CD4-positive, alpha-beta T cell treated with Interleukin-17A for 4 hours (primary cell): ENCODE measurements around the gene TGFB1.
"Not testable (repeated sequence)": the region's sequence is repeated elsewhere in the genome, so short reads cannot be mapped to it uniquely, and the experiment has no call there.

Experiments
- DNase-seq: peaks from one replicate; pipeline ENCODE4 v3.0.0-alpha.2; 2020; ENCODE audit warnings: mixed read lengths

The TGFB1 gene

DNA sequence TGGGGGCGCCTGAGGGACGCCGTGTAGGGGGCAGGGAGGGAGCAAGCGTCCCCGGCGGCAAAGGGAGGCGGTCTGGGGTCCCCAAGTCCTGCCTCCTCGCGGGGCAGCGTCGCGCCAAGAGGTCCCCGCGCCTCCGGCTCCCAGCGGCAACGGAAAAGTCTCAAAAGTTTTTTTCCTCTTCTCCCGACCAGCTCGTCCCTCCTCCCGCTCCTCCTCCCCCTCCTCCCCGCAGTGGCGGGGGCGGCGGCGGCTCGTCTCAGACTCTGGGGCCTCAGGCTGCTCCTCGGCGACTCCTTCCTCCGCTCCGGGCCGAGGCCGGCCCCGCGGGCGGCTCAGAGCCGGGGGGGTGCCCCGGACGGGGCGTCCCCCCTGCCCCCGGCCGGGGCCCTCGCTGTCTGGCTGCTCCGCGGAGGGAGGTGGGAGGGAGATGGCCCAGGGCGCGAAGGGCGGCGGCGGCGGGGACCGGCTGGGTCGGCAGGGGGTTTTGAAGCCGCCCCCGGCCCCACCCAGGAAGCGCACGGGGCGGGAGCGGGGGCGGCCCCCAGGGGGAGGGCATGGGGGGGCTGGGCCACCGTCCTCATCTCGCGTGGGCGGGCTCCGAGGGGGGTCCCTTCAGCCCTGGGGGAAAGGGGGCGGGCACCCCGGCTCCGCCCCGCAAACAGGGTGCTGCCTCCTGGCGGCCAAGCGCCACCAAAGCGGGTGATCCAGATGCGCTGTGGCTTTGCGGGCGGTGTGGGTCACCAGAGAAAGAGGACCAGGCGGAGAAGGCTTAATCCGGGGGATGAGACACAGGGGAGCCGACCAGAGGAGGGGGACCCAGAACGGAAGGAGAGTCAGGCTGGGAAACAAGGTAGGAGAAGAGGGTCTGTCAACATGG is at the start of gene TGFB1:
TGFB1 (minus strand) TSS at position 457 of the 877 bp plus-strand sequence. CDS start 878 bp downstream, outside the sequence.
- DNase-seq: peak; percentile 97

DNA sequence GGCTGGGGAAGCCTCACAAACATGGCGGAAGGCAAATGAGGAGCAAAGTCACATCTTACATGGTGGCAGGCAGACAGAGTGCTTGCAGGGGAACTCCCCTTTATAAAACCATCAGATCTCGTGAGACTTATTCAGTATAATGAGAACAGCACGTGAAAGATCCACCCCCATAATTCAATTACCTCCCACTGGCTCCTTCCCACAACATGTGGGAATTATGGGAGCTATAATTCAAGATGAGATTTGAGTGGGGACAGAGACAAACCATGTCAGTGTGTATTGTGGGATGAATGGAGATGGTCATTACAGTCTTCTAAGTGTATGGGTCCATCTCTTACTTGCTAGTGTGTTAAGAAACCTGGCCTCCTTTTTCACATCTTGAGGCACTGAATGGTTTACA is 48.3 kb upstream of the TGFB1 start:
- no peak for DNase-seq

DNA sequence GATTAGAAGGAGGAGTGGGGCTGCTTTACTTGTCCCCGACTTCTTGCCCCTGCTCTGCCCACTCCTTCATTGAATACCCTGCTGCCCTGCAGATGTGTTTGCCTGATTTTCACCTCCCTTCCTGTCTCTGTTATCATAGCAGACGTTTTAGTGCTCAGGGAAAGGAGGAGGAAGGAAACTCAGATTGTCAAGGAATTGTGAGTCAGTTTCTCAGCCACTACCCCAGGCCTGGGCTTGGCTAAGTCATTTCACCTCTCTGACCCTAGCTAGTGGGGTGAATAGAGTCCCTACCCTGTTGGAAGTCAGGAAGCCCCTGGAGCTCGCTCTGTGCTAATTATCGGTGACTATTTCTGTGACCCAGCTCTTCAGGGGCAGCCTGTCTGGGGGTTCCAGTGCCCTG is 47.8 kb upstream of the TGFB1 start:
- DNase-seq: no peak

DNA sequence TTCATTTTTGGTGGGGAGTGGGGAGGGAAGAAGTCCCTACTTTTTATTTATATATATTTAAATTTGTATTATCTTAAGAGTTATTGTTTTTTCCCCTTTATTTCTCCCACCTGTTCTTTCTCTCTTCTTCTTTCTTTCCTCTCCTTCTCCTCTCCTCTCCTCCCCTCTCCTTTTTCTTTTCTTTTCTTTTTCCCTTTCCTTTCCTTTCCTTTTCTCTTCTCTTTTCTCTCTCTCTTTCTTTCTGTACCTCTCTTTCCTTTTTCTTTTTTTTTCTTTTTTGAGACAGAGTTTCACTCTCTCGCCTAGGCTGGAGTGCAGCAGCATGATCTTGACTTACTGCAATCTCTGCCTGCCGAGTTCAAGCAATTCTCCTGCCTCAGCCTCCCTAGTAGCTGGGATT is 45.8 kb upstream of the TGFB1 start:
- no peak for DNase-seq

DNA sequence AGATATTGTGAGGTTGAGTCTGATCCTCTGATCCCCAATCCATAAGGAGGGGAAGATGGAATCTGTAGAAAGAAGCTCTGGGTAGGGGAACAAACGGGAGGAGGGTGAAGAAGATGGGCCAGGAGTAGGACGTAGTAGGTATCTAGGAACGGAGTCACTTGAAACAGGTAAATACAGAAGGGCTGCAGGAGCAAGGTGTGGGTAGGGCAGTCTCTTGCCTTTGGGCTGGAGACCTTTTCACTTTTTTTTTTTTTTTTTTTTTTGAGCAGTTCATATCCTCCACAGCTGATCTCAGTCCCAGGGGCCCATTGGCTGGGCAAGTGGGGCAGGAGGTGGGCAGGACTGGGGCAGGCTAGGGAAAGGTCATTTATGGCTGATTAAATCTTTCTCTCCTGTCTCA is 45.4 kb upstream of the TGFB1 start:
- no peak for DNase-seq

DNA sequence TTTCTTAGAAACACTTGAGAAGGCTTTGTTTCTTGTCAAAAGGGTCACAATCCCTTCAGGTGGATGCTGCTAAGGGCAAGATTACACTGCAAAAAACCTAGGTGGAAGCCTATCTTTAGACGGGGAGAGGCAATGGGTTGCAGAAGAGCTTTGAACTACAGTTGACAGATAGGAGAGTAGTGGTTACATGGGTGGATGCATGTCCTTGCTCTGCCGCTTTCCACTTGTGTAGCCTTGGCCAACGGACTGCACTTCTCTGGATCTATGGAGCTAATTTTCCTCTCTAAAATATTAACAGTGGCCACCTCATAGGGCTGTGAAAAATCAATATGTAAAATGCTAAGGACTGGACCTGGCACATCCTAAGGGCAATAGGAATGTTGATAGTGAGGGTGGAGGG is 44.9 kb upstream of the TGFB1 start:
- DNase-seq: no peak

DNA sequence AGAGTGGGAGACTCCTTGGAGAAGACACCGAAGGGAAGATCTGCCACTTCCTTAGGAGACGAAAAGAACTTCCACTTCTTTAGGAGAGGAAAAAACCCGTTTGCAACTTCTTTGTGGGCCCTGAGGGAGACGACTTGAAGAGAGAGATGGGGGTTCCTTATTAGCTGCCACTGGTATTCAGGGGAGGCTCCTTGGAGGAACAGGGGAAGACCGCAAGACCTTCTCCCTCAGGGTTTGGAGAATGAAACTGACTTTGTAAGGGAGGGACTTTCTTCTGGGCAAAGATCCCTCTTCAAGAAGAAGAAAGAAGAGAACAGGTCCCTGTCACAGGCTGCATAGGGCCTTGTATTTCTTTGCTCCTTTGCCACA is 44.3 kb upstream of the TGFB1 start:
- DNase-seq: no peak

DNA sequence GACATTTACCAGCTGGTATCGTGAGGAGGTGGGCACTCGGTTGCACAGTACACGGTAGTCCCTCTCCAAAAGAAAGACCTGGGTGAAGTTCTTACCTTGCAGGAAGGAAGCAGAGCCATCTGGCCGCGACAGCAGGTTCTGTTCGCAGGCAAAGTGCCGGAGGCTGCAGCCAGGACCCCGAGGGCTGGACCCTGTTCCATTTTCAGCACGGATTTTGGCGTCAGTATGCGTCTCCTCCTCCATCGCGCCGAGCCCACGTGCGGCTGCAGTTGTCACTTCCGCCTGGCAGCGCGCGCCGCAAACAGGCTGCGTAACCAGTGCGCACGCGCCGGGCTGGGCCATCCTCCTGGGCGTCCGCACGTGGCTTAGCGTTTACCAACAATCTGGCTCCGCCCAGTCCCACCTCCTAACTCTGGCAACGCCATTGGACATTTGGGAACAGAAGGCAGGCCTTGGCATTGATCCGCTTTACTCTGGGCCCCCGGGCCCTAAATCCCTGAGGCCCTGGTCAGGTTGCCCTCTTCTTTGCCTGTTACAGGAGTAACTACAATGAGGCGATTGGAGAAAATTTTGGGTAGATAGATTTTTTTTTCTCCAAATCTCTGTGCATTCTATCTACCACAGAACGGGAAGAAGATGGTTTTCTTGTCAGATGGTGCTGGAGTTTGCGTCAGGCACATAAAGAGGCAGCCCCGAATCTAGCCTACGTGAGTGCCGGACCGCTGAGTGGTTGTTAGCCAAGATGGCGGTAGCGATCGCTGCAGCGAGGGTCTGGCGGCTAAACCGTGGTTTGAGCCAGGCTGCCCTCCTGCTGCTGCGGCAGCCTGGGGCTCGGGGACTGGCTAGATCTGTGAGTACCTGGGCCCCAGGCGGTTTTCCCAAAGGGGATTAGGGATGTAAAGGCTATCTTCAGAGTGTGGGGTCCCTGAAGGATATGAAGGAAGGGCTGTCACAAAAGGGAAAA is 43.6 kb upstream of the TGFB1 start, which contains the start of the genes BCKDHA and EXOSC5:
BCKDHA (plus strand) TSS at position 733 of the 964 bp plus-strand sequence; CDS start at position 743, 10 bp downstream.
EXOSC5 (minus strand) TSS at position 274 of the 964 bp plus-strand sequence; CDS start at position 243, 31 bp downstream.
- DNase-seq: peak; percentile 100

DNA sequence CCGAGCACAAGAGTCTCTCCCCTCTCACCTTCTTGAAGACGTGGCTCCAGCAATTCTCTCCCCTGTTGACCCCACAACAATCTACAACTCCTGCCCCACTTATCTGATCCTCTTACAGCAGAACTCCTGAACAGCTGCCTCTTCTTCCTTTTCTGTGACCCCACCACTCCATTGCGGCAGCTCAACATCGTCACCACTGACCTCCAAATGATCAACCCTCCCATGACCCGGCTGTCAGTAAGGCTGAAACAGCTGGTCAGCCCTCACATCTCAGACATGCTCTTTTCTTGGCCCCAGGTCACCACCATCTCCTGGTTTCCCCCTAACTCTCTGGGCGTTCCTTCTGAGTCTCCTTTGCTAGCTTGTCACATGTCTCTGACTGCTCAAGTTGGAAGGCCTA is 41.6 kb upstream of the TGFB1 start:
- no peak for DNase-seq

DNA sequence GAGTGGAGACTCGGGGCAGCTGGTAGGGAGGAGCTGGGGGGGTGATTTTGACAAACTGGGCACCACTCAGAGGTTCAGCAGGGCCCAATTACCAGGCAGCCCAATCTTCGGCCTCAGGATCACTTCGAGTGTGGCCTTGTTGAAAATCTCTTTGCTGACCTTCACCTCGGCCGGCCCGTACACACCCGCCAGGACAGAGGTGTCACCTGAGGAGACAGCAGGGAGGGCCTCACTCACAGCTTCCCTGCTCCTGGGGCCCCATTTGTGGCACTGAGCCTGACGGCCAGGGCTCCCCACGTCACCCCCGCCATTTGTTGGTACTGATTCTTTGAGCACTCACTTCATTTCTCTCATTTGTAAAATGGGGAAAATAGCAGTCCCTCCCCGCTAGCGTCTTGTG is 39.1 kb upstream of the TGFB1 start:
- no peak for DNase-seq

DNA sequence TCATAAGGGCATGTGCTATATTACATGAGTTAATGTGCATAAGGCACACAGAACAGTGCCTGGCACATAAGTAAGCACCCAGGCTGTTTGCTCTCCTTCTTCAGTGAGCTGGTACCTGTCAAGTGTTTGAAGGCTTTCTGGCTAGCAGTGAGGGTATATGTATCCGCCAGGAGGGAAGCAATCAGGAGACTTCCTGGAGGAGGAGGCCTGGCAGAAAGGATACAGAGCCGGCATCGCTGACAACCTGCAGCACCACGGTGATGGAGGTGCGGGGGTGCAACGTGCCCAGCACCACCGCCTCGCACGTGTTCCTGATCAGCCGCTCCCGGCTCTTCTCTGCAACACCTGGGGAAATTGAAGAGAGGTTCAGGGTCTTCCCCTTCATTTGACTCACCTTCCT is 37.9 kb upstream of the TGFB1 start:
- DNase-seq: no peak

DNA sequence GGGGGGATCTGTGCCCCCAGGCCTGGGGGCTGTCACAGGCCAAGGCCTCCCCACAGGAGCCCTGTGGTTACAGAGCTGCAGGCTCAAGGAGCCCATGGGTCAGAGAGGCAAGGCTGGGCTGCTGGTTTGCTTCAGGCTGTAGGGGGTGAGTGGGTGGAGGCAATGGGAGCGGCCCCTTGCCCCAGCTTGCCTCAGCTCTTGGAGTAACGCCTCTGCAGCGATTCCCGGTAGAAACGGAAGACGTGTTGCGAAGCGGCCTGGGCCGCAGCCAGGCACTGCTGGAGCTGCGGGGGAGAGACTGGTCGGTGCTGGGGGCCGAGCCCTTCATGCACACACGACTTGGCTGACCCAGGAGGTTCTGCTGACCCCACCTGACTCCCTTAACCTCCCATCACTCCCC is 32.7 kb upstream of the TGFB1 start:
- DNase-seq: no peak

DNA sequence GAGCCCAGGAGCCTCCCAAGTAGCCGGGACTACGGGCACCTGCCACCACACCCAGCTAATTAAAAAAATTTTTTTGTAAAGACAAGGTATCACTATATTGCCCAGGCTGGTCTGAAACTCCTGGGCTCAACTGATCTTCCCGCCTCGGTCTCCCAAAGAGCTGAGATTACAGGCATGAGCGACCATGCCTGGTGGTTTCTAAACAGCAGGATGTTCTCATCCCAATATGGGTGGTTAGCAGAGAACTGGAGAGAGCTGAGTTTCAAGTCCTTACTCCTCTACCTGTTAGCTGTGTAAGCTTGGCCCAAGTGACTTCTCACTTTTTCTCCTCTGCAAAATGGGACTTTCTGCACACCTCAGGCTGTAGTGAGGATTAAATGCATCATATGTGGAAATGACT is 30.6 kb upstream of the TGFB1 start:
- DNase-seq: no peak

DNA sequence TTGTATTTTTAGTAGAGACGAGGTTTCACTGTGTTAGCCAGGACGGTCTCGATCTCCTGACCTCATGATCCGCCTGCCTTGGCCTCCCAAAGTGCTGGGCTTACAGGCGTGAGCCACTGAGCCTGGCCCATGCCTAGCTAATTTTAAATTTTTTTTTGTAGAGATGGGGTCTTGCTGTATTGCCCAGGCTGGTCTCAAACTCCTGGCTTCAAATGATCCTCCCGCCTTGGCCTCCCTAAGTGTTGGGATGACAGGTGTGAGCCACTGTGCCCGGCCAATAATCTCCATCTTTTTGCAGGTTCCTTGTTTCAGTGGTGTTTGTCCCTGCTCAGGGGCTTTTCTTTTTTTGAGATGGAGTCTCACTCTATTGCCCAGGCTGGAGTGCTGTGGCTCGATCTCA is 27.8 kb upstream of the TGFB1 start:
- DNase-seq: not testable (repeated sequence)

DNA sequence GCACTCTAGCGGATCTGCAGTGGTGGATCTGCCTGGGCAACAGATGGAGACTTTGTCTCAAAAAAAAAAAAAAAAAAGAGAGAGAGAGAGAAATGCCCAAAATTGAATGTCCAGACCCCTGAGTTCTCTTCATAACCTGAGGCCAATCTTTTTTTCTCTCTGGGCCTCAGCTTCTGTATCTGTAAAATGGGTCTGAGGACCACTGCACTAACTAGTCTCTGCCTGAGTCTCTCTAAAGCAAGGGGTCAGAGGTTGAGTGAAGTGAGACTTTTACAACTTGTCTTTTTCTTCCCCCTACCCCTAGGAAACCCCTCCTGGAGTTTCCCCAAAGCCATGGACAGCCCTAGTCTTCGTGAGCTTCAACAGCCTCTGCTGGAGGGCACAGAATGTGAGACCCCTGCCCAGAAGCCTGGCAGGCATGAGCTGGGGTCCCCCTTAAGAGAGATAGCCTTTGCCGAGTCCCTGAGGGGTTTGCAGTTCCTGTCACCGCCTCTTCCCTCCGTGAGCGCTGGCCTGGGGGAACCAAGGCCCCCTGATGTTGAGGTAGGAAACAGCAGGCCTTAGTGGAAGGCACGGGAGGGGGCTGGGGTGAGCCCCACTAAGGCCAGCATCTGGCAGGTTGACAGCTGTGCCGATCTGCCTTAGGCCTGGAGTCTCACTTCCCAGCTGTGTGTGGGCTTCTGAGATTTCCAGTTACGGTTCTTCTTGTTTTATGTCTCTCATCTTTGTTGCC is 24.4 kb upstream of the TGFB1 start:
- DNase-seq: no peak

DNA sequence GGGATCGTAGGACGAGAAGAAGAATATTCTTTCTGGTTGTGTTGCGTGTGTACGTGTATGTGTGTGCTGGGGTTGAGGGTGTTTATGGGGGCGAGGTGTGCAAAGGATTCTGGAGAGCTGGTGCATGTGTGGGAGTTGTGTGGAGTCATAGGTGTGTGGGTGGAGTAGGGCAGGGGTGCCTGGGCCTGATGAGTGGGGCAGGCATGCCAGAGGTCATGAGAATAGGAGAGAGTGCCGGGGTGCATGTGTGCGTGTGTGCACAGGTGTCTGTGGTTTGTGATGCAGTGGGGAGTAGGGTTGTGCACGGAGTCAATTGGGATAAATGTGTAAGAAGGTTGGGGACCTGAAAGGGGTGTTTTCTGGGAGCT is 23.3 kb upstream of the TGFB1 start:
- DNase-seq: no peak

DNA sequence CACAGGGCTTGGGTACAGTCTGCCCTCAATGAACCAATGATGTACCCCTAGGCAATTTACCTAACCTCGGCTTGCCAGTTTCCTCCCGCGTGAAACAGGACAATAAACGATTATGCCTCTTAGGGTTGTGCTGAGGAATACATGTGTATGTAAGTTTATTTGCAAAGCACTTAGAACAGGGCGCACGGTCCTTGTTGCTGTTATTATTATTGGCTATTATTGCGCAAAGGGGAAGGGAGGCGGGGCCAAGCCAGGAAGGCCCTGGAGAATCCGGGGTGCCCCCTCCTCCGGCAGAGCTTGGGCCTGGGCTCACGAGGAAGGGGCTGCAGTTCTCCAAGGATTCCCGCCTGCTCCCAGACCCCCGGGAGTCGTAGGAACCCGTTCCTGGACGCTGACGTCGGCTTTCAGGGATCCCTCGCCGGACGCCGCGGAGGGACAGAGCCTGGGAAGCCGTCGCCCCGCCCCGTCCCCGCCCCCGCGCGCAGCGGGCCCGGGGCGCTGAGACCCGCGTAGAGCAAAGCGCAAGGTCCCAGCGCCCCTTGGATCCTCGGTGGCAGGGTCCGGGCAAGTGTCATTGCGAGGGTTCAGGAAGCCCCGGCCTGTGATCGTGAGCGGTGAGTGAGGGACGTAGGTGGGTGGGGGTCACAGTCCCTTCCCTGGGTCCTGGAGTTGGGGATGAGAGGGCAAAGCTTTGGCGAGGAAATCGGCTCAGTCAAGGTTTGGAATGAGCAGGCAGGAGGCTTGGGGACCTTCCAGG is 22.7 kb upstream of the TGFB1 start, which contains the start of gene TMEM91:
TMEM91 (plus strand) TSS at position 293 of the 757 bp plus-strand sequence. CDS start 1,777 bp downstream, outside the sequence.
- DNase-seq: peak; percentile 52

DNA sequence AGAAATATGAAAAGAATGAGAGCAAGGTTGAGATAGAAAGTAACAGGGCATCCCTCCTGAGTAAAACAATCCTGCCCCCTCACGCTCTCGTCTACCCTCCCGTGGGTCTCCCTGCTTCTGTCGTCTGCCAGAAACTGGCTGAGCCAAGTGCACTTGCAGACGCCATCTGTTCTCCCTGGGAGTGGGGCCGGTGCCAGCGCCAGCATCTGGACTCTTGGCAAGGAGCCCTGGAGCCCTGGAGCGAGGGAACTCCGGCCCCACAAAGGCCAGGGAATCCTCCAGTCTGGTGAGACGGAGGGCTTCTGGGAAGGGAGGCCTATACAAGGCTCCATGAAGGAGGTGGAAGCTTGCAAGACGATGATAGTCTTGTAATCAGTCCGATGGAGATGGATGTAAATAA is 20.3 kb upstream of the TGFB1 start:
- DNase-seq: no peak

DNA sequence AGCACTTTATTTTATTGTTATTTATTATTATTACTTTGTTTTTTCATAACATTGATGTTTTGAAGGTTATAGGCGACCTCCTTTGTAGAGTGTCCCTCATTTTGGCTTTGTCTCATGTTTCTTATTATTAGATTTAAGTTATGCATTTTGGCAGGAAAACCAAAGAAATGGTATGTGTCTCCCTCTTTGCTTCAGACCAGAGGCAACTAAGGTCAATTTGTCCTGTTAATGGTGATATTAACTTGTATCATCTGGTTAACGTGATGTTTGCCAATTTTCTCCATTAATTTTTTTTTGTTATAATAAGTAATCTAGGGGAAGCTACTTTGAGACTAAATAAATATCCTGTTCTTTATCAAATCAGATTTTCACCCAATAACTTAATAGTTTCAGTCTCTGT is 18.8 kb upstream of the TGFB1 start:
- no peak for DNase-seq

DNA sequence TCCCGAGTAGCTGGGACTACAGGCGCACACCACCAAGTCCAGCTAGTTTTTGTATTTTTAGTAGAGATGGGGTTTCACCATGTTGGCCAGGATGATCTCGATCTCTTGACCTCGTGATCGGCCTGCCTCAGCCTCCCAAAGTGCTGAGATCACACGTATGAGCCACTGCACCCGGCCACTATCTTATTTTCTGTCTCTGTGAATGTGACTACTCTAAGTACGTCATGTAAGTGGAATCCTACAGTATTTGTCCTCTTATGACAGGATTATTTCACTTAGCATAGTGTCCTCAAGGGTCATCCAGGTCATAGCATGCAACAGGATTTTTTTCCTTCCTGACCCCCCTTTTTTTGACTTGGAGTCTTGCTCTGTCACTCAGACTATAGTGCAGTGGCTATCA is 17.8 kb upstream of the TGFB1 start:
- no peak for DNase-seq

DNA sequence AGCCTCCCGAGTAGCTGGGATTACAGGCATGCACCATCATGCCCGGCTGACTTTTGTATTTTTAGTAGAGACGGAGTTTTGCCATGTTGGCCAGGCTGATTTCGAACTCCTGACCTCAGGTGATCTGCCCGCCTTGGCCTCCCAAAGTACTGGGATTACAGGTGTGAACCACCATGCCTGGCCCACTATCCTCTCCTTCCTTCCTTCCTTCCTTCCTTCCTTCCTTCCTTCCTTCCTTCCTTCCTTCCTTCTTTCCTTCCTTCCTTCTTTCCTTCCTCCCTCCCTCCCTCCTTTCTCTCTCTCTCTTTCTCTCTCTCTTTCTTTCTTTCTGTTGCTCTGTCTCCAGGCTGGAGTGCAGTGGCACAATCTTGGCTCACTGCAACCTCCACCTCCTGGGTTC is 17.4 kb upstream of the TGFB1 start:
- DNase-seq: not testable (repeated sequence)

DNA sequence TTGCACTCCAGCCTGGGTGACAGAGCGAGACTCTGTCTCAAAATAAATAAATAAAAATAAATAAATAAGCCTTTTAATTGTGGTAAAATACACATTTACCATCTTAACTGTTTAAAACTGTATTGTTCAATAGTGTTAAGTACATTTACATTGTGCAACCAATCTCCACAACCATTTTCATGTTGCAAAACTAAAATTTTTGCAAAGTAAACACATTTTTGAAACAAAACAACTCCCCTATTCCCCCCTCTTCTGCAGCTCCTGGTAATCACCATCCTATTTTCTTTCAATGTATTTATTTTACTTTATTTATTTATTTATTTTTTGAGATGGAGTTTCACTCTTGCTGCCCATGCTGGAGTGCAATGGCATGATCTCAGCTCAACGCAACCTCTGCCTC is 16.0 kb upstream of the TGFB1 start:
- DNase-seq: no peak
